Ovary (tissue), 3 donors: Measurements from ENCODE around the gene AP1B1.

Source experiments
- CTCF ChIP-seq, 3 donors: fragments of 450-650 bp in 2 of 3; fragments of 200-600 bp in 1 of 3; IDR thresholded peaks; one replicate each; pipeline versions ENCODE4 v1.5.1 to v1.8.0; 2016 to 2022; ENCODE audit warnings: antibody characterized with exemption in 3 of 3, mild to moderate bottlenecking in 1 of 3
- EP300 ChIP-seq: sonication (generic); formaldehyde crosslinking; IDR thresholded peaks from one replicate; pipeline ENCODE4 v1.6.1; 2017; ENCODE audit warnings: antibody characterized with exemption
- POLR2A ChIP-seq: fragments of 450-650 bp; IDR thresholded peaks from one replicate; pipeline ENCODE4 v1.6.1; 2017; ENCODE audit warnings: antibody characterized with exemption, mild to moderate bottlenecking, moderate library complexity
- donor health status: DM: no; HTN: no; CAD: no.

DNA sequence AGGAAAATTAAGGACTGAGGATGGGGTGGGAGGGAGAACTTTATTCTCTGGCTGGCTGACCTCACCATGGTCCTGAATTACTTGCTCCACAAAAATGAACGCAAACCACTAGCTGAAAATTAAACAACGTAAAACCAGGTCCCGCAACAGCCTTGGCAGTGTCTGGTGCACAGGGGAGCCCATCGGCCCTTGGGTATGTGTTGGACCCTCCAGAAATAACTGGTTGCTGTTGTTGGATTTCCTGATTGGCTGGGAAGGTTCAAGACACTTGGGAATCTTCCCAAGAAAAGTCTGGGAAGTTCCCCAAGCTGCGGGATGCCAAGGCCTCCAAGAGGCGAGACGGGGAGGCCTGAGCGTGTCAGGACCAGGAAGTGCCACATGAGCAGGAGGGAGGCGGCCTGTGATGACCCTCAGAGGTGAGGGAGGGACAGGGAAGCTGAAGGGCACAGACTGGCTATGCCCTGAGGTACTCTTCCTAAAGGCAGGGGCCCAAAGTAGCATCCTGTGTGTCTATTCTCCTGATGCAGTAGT is 62.5 kb downstream of the AP1B1 start:
- TF ChIP-seq CTCF (IDR thresholded peaks at IDR 0.05): no peak
- no peak for TF ChIP-seq POLR2A
- TF ChIP-seq EP300: no peak
